ENCODE data around the gene FHL1.

FHL1 gene

GRCh38 chrX:136250191-136251040, 103.1 kb downstream of the FHL1 start:
- peak in 2 of 3 donors; percentile 13 to 20 for DNase-seq (ENCODE audit: low read depth in 3 of 3, low spot score in 1 of 3)

- peak; percentile 28 to 38 (median 31) for DNase-seq (ENCODE audit: low read depth in 3 of 3, low spot score in 1 of 3)
Measured at GRCh38 chrX:136251041-136251991, 104.0 kb downstream of the FHL1 start, which contains the start of gene MAP7D3. MAP7D3 (minus strand) TSS chrX:136251400; CDS start chrX:136251358, 42 bp downstream.

- DNase-seq (ENCODE audit: low read depth in 3 of 3, low spot score in 1 of 3), result no peak
Measured at GRCh38 chrX:136255541-136255940, 108.2 kb downstream of the FHL1 start.

- no peak for DNase-seq (ENCODE audit: low read depth in 3 of 3, low spot score in 1 of 3)
Measured at GRCh38 chrX:136256026-136256425, 108.7 kb downstream of the FHL1 start.

GRCh38 chrX:136258951-136259350, 111.6 kb downstream of the FHL1 start:
- DNase-seq (ENCODE audit: low read depth in 3 of 3, low spot score in 1 of 3), result no peak

- no peak for DNase-seq (ENCODE audit: low read depth in 3 of 3, low spot score in 1 of 3)
Measured at GRCh38 chrX:136259543-136259942, 112.2 kb downstream of the FHL1 start.

GRCh38 chrX:136260776-136261175, 113.4 kb downstream of the FHL1 start:
- no peak for DNase-seq (ENCODE audit: low read depth in 3 of 3, low spot score in 1 of 3)

Measured in stimulated activated CD4-positive, alpha-beta T cell treated with anti-CD3 and anti-CD28 coated beads, TNF-alpha, amount 100 ng/mL, for 1 hour (primary cell).